ENCODE data around the gene RAPGEF5. TPM values are rescaled to one million over a fixed set of nuclear protein-coding genes. Genes with fewer than 3 reads are reported as not detected.
"Not testable (repeated sequence)": the region's sequence is repeated elsewhere in the genome, so short reads cannot be mapped to it uniquely, and the experiment has no call there.

Gene RAPGEF5
- total and polyA plus RNA-seq, 10 of the 15 experiments (the other 5 are each of a cell fraction or from before 2014, with no cell fraction given), result 0.38 to 4.0 (median 1.6) TPM; not detected in 1

DNA sequence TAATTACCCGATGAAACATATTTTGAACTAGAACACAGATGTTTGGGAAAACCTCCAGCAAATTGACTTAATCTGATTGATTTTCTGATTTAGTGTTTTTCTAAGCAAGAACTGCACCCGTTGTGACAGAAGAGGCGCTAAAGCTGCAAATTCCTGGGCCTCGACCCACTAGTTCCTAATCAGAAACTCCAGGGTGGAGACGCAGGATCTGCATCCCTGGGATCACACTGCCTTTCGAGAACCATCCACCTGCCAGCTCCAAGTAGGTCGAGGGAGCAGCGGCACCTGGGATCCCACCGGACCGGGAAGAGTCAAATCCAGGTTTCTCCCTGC lies 274.4 kb downstream of the RAPGEF5 start (continued):
- TF ChIP-seq ZNF384 (IDR thresholded peaks at IDR 0.05; ENCODE audit: borderline replicate concordance, low read depth, low read length), result no peak
- TF ChIP-seq NR2C1 (IDR thresholded peaks at IDR 0.05), result no peak
- no peak for TF ChIP-seq HSF1 (IDR thresholded peaks at IDR 0.05; ENCODE audit: low read depth, low read length)
- TF ChIP-seq ZNF622 (IDR thresholded peaks at IDR 0.05), result no peak

- H3K9ac ChIP-seq (ENCODE audit: control insufficient read depth, insufficient read depth, low read length); FAIRE-seq; BruUV-seq (replicated peaks); in situ Hi-C loops (cut with MboI); RAD21 ChIA-PET (ENCODE audit: unreplicated experiment); ATAC-seq; H3K9me3 ChIP-seq (replicated peaks; ENCODE audit: control insufficient read depth, insufficient read depth, low read length); H3K4me1 ChIP-seq (ENCODE audit: control insufficient read depth, insufficient read depth, low read length); H3K4me2 ChIP-seq (ENCODE audit: control insufficient read depth, insufficient read depth); DNase-seq (ENCODE audit: low read depth, low spot score); H2AFZ ChIP-seq (ENCODE audit: control insufficient read depth, low read depth, low read length); H3K27me3 ChIP-seq (replicated peaks in 1 of 2; ENCODE audit: control insufficient read depth in 2 of 2, insufficient read depth in 2 of 2, low read length in 1 of 2); H3K27ac ChIP-seq (ENCODE audit: control insufficient read depth, insufficient read depth); H3K4me3 ChIP-seq; POLR2A ChIA-PET; H3K79me2 ChIP-seq (ENCODE audit: control insufficient read depth, insufficient read depth, low read length); H4K20me1 ChIP-seq (ENCODE audit: control insufficient read depth, insufficient read depth); H3K36me3 ChIP-seq (ENCODE audit: control insufficient read depth in 2 of 2, insufficient read depth in 2 of 2, low read length in 1 of 2): not testable (repeated sequence)
- SMC1A ChIA-PET (ENCODE audit: uncharacterized antibody, unreplicated experiment), result interaction anchor here (0.6 to 1.1 kb wide), 2 partner anchors 116 to 509 kb away, joined by 3 read pairs; no protein-coding TSS in a partner anchor
- 39% methylated on average over 8 of the region's 8 CpGs for WGBS (ENCODE audit: insufficient coverage, insufficient replicate concordance, low lambda C conversion rate, missing lambda C conversion rate)
- CTCF ChIA-PET, result interaction anchor here (0.6 to 1.3 kb wide), 6 partner anchors 9 to 269 kb away, joined by 3 to 4 read pairs (median 3); no protein-coding TSS in a partner anchor
- intact Hi-C loops (cut with micrococcal nuclease; ENCODE audit: unreplicated experiment), result loop anchor here (5.0 kb wide), 3 partner anchors 78 to 823 kb away; no protein-coding TSS in a partner anchor
Observed at GRCh38 chr7:22080219-22080618, 276.7 kb downstream of the RAPGEF5 start.

All from GM12878 (cell line).